Calu3 (cell line): ENCODE data around the gene AGBL4. TPM values are rescaled to one million over a fixed set of nuclear protein-coding genes. Genes with fewer than 3 reads are reported as not detected.
"Not testable (repeated sequence)": the region's sequence is repeated elsewhere in the genome, so short reads cannot be mapped to it uniquely, and the experiment has no call there.

Experiments used
- BruUV-seq: library from RNA; stranded (reverse); fragments of 400-500 nt; replicated peaks from 2 replicates; lab custom pipeline; 2021; lab: Mats Ljungman, UMichigan
- CTCF ChIA-PET: fragments of 300-600 bp; sonication (Branson Sonifier 250); formaldehyde crosslinking; loops from one replicate; lab custom pipeline; 2022; ENCODE audit warnings: antibody characterized with exemption; lab: Charles Lee
- DNase-seq: peaks from one replicate; pipeline ENCODE4 v3.0.0; 2022
- H3K27ac Mint-ChIP-seq: one replicate; pipeline ENCODE4 v1.8.0; 2022; ENCODE audit warnings: mixed read lengths; ENCODE audit not compliant: unreplicated experiment
- H3K27me3 Mint-ChIP-seq: one replicate; pipeline ENCODE4 v1.8.0; 2022; ENCODE audit warnings: mixed read lengths; ENCODE audit not compliant: unreplicated experiment
- H3K36me3 Mint-ChIP-seq: one replicate; pipeline ENCODE4 v1.8.0; 2022; ENCODE audit warnings: mild to moderate bottlenecking, moderate library complexity, mixed read lengths; ENCODE audit not compliant: insufficient read depth, unreplicated experiment
- H3K4me1 Mint-ChIP-seq: one replicate; pipeline ENCODE4 v1.8.0; 2022; ENCODE audit warnings: mild to moderate bottlenecking, low read depth, mixed read lengths; ENCODE audit not compliant: unreplicated experiment
- H3K4me3 Mint-ChIP-seq: one replicate; pipeline ENCODE4 v1.8.0; 2022; ENCODE audit warnings: mild to moderate bottlenecking, low read depth, moderate library complexity, mixed read lengths; ENCODE audit not compliant: unreplicated experiment
- H3K9me3 Mint-ChIP-seq: one replicate; pipeline ENCODE4 v1.8.0; 2022; ENCODE audit warnings: low read depth, mixed read lengths; ENCODE audit not compliant: unreplicated experiment
- intact Hi-C: fragments of 100-400 bp; cut with micrococcal nuclease; formaldehyde crosslinking; loops from one replicate; pipeline ENCODE4 v1.10.0; 2022; ENCODE audit not compliant: unreplicated experiment
- total RNA-seq: library from RNA; stranded (reverse); gene quantifications from 2 replicates; pipeline ENCODE4 v1.2.3, GENCODE V29; 2022
- TF ChIP-seq, protein P1 (sequence below): fragments of 200-600 bp; IDR thresholded peaks from one replicate; pipeline ENCODE4 v1.8.0; 2022; ENCODE audit warnings: antibody characterized with exemption; ENCODE audit not compliant: unreplicated experiment

AGBL4 gene
- total RNA-seq, 1 experiment from 2014 or later, result not detected

- Mint-ChIP-seq H3K27ac (no peak overlapping the region), H3K9me3 (peaks cover 6% of the 10 kb centered on the region), H3K27me3 (no peaks in the 10 kb centered on the region), H3K36me3 (no peaks in the 10 kb centered on the region), H3K4me3 (no peak overlapping the region), H3K4me1 (no peaks in the 10 kb centered on the region)
- CTCF ChIA-PET, result no interaction called here
- intact Hi-C loops, result no loop called here
- no TSS peak for BruUV-seq
- DNase-seq, result no peak
- TF ChIP-seq, protein P1, sequence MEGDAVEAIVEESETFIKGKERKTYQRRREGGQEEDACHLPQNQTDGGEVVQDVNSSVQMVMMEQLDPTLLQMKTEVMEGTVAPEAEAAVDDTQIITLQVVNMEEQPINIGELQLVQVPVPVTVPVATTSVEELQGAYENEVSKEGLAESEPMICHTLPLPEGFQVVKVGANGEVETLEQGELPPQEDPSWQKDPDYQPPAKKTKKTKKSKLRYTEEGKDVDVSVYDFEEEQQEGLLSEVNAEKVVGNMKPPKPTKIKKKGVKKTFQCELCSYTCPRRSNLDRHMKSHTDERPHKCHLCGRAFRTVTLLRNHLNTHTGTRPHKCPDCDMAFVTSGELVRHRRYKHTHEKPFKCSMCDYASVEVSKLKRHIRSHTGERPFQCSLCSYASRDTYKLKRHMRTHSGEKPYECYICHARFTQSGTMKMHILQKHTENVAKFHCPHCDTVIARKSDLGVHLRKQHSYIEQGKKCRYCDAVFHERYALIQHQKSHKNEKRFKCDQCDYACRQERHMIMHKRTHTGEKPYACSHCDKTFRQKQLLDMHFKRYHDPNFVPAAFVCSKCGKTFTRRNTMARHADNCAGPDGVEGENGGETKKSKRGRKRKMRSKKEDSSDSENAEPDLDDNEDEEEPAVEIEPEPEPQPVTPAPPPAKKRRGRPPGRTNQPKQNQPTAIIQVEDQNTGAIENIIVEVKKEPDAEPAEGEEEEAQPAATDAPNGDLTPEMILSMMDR, result no peak
These were observed 997.4 kb downstream of the AGBL4 start for GRCh38 chr1:49026230-49026811.

GRCh38 chr1:49016030-49016977, 1007.5 kb downstream of the AGBL4 start:
- no TSS peak for BruUV-seq
- no peak overlapping the region for H3K27ac Mint-ChIP-seq
- DNase-seq, result no peak
- no peaks in the 10 kb centered on the region for H3K36me3 Mint-ChIP-seq
- no peaks in the 10 kb centered on the region for H3K4me1 Mint-ChIP-seq
- intact Hi-C loops, result no loop called here
- CTCF ChIA-PET, result no interaction called here
- TF ChIP-seq, protein P1, result no peak
- H3K27me3 Mint-ChIP-seq, result no peaks in the 10 kb centered on the region
- no peaks in the 10 kb centered on the region for H3K9me3 Mint-ChIP-seq
- H3K4me3 Mint-ChIP-seq, result no peak overlapping the region

DNA sequence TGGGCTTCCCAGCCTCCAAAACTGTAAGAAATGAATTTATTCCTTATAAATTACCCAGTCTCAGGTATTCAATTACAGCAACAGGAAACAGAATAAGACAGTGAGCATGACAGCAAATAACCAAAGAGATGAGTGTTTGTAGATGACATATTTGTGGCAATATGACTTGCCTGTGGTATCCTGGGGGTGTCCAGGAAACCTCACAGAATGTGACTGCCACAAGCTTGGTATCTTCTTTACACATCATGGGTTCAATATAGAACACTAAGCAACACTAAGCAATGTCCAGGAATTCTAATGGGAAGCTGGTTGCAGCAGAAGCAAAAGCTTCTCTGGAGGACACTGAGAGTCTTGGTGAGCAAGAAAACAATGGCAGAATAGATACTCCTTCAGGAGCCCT, 1010.7 kb downstream of the AGBL4 start:
- no peaks in the 10 kb centered on the region for H3K36me3 Mint-ChIP-seq
- TF ChIP-seq, protein P1, result no peak
- H3K4me3 Mint-ChIP-seq, result no peak overlapping the region
- H3K27me3 Mint-ChIP-seq, result no peaks in the 10 kb centered on the region
- H3K27ac Mint-ChIP-seq, result no peak overlapping the region
- intact Hi-C loops, result no loop called here
- DNase-seq, result no peak
- CTCF ChIA-PET, result no interaction called here
- BruUV-seq, result no TSS peak
- H3K9me3 Mint-ChIP-seq, result no peaks in the 10 kb centered on the region
- H3K4me1 Mint-ChIP-seq, result no peaks in the 10 kb centered on the region

DNA sequence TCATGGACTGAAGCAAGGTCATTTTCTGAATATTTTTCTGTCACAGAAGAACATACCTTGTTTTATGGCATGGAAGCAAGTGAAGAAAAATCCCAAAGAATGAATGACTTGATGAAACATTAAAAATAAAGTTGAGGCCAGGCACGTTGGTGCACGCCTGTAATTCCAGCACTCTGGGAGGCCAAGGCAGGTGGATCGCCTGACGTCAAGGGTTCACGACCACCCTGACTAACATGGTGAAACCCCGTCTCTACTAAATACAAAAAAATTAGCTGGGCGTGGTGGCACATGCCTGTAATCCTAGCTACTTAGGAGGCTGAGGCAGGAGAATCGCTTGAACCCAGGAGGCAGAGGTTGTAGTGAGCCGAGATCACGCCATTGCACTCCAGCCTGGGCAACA, 1020.8 kb downstream of the AGBL4 start:
- H3K36me3 Mint-ChIP-seq, BruUV-seq, H3K4me3 Mint-ChIP-seq, intact Hi-C loops, H3K4me1 Mint-ChIP-seq, DNase-seq, CTCF ChIA-PET, H3K27me3 Mint-ChIP-seq, H3K9me3 Mint-ChIP-seq, H3K27ac Mint-ChIP-seq: not testable (repeated sequence)
